ENCODE measurements around the gene TMEM179B.
A peak's percentile ranks its signal among the peaks of the same experiment; 100 is the strongest.

TMEM179B gene

GRCh38 chr11:62801071-62801470, 13.9 kb downstream of the TMEM179B start:
- TF ChIP-seq, protein P1, sequence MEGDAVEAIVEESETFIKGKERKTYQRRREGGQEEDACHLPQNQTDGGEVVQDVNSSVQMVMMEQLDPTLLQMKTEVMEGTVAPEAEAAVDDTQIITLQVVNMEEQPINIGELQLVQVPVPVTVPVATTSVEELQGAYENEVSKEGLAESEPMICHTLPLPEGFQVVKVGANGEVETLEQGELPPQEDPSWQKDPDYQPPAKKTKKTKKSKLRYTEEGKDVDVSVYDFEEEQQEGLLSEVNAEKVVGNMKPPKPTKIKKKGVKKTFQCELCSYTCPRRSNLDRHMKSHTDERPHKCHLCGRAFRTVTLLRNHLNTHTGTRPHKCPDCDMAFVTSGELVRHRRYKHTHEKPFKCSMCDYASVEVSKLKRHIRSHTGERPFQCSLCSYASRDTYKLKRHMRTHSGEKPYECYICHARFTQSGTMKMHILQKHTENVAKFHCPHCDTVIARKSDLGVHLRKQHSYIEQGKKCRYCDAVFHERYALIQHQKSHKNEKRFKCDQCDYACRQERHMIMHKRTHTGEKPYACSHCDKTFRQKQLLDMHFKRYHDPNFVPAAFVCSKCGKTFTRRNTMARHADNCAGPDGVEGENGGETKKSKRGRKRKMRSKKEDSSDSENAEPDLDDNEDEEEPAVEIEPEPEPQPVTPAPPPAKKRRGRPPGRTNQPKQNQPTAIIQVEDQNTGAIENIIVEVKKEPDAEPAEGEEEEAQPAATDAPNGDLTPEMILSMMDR (IDR thresholded peaks at IDR 0.05; ENCODE audit: control insufficient read depth, insufficient read depth, low read depth, low read length, missing control alignments): no peak
- no peak for DNase-seq (ENCODE audit: low read depth)
- no peak overlapping the region for H3K4me3 ChIP-seq (ENCODE audit: control insufficient read depth, low read depth, low read length)

GRCh38 chr11:62804310-62805075, 17.3 kb downstream of the TMEM179B start:
- TF ChIP-seq, protein P1 (IDR thresholded peaks at IDR 0.05; ENCODE audit: control insufficient read depth, insufficient read depth, low read depth, low read length, missing control alignments): no peak
- H3K4me3 ChIP-seq (ENCODE audit: control insufficient read depth, low read depth, low read length): peak overlapping the region; percentile 77
- DNase-seq (ENCODE audit: low read depth): no peak

DNA sequence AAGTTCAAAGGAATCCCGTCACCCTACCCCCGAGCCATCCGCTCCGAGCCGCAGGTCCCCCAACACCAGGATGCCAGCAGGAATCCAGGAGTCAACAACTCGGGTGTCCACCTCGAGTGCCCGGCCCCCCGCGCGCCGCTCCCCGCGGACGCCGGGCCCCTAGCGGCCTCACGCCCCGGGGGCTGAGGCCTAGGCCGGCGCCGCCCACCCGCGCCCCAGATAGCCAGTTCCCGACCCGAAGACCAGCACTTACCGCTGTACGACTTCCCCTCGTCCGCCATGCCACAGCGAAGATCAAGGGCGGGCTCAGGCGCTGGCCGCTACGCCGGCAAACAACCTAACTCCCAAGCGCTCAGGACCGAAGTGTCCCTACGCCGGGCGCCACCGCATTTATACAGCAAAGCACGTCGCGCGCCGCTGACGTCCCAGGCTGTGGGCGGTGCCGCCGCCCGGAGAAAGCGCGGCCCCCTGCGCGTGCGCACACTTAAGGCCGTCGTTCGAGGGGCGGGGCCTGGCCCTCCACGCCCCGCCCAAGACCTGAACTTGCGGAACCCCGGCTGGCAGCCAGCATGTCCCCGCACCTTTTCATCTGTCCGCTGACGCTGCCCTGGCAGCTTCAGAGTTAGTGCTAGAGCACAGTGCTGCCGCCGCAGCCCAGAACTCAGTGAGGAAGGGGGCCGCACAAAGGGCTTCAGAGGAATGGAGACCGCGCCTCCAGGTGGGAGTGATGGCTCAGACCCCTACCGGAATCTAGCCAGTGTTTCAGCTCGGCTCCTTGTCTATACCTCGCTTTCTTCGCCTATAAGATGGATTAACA, 18.1 kb downstream of the TMEM179B start, which contains the start of gene NXF1:
Gene NXF1, minus strand, starts transcription at position 365 of the 817 bp plus-strand sequence. Its CDS starts 84 bp downstream, at position 281.
- TF ChIP-seq, protein P1 (IDR thresholded peaks at IDR 0.05; ENCODE audit: control insufficient read depth, insufficient read depth, low read depth, low read length, missing control alignments): no peak
- peak; percentile 74 for DNase-seq (ENCODE audit: low read depth)
- H3K4me3 ChIP-seq (ENCODE audit: control insufficient read depth, low read depth, low read length): peak within 1 kb of the TSS; percentile 77

DNA sequence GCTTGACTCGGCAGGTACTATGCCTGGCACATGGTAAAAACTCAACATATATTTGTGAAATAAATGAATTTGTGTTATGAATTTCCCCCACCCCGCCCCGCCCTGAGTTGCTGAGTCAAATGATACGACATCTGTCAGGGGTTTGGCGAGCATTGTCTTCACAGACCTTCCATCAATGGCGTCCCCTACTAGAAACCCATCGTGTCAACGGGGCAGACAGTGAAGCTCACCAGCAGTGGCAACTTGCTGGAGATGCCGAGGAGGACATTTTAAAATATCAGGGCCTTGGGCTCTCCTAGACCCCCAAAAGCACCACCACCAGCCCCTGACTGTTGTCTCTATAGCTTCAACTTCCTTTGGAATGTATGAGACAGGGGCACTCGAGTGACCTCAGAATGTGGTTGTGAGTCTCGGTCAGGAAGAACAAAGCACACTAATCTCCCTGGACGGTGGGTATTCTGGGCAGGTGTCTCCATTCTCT, 18.8 kb downstream of the TMEM179B start:
- H3K4me3 ChIP-seq (ENCODE audit: control insufficient read depth, low read depth, low read length): peak overlapping the region; percentile 61
- no peak for DNase-seq (ENCODE audit: low read depth)
- TF ChIP-seq, protein P1 (IDR thresholded peaks at IDR 0.05; ENCODE audit: control insufficient read depth, insufficient read depth, low read depth, low read length, missing control alignments): no peak

DNA sequence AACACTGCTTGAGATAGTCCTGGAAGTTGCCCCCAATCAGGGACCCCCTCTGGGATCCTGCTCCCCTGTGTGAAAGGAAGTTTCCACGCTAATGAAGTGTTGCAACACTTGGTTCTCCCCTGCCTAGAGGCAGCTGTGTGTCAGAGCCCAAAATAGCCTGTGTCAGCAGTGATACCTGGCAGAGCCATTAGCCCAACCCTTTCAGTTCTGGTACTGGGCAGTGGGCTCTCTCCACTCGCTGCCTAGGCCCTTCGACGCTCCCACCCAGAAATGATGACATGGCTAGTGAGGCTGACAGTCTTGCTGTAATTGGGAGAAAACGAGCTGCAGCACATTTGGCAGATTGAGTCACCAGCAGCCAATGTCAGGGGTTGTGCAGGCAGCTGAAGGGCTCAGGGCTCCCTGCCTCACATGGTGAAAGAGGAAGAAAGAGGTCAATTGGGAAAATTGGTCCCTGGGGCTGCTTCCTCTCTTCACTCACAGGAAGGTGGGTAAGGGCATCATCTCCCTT, 19.5 kb downstream of the TMEM179B start:
- no peak overlapping the region for H3K4me3 ChIP-seq (ENCODE audit: control insufficient read depth, low read depth, low read length)
- TF ChIP-seq, protein P1 (IDR thresholded peaks at IDR 0.05; ENCODE audit: control insufficient read depth, insufficient read depth, low read depth, low read length, missing control alignments): no peak
- DNase-seq (ENCODE audit: low read depth): no peak

- no peak overlapping the region for H3K4me3 ChIP-seq (ENCODE audit: control insufficient read depth, low read depth, low read length)
- no peak for DNase-seq (ENCODE audit: low read depth)
- TF ChIP-seq, protein P1 (IDR thresholded peaks at IDR 0.05; ENCODE audit: control insufficient read depth, insufficient read depth, low read depth, low read length, missing control alignments): no peak
These were observed 23.5 kb downstream of the TMEM179B start for GRCh38 chr11:62810748-62811147.

Measured in AG09309 (cell line).